Duodenal mucosa (tissue), 2 donors: Measurements from ENCODE around the gene PLOD2.

ENCODE experiments used
- H3K27ac ChIP-seq: one replicate; pipeline ENCODE4 v1.7.0; 2013; ENCODE audit warnings: low read depth, low read length
- H3K27me3 ChIP-seq, 2 donors: one replicate each; pipeline ENCODE4 v1.7.0; 2013; ENCODE audit warnings: low read length in 2 of 2, control low read depth in 1 of 2; ENCODE audit not compliant: insufficient read depth in 2 of 2, control insufficient read depth in 1 of 2
- H3K36me3 ChIP-seq, 2 donors: one replicate each; pipeline ENCODE4 v1.7.0; 2013; ENCODE audit warnings: low read length in 2 of 2, control low read depth in 1 of 2; ENCODE audit not compliant: insufficient read depth in 2 of 2, control insufficient read depth in 1 of 2
- H3K4me1 ChIP-seq, 2 donors: one replicate each; pipeline ENCODE4 v1.7.0; 2013; ENCODE audit warnings: low read length in 2 of 2, control low read depth in 1 of 2; ENCODE audit not compliant: insufficient read depth in 2 of 2, control insufficient read depth in 1 of 2
- H3K4me3 ChIP-seq, 2 donors: one replicate each; pipeline ENCODE4 v1.7.0; 2013; ENCODE audit warnings: low read length in 2 of 2, low read depth in 1 of 2
- H3K9ac ChIP-seq, 2 donors: one replicate each; pipeline ENCODE4 v1.7.0; 2013; ENCODE audit warnings: low read length in 2 of 2, low read depth in 1 of 2
- H3K9me3 ChIP-seq, 2 donors: one replicate each; pipeline ENCODE4 v1.7.0; 2013; ENCODE audit warnings: low read length in 2 of 2, control low read depth in 1 of 2; ENCODE audit not compliant: control insufficient read depth in 1 of 2

Gene PLOD2

DNA sequence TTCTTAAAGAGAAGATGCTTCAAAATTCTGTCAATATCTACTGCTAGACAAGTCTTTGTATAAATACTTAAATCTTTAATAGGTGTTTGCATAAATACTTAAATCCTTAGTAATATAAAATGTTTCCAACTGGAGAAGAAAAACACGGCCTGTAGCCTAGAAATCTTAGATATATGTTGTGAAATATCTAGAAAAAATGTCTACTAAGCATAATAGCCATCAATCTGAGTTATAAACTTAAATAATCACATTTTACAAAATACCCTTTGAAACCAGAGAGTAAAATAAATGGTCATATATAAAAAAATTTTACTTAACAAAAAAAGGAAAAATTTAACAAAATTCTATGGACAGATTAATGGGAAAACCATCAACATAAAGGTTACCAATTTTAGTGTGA lies 73.9 kb downstream of the PLOD2 start:
- Histone ChIP-seq H3K4me3 (no peak overlapping the region), H3K27ac (no peak overlapping the region), H3K27me3 (no peaks in the 10 kb centered on the region), H3K9ac (no peak overlapping the region), H3K4me1 (no peaks in the 10 kb centered on the region), H3K36me3 (no peaks in the 10 kb centered on the region), H3K9me3 (no peaks in the 10 kb centered on the region)

DNA sequence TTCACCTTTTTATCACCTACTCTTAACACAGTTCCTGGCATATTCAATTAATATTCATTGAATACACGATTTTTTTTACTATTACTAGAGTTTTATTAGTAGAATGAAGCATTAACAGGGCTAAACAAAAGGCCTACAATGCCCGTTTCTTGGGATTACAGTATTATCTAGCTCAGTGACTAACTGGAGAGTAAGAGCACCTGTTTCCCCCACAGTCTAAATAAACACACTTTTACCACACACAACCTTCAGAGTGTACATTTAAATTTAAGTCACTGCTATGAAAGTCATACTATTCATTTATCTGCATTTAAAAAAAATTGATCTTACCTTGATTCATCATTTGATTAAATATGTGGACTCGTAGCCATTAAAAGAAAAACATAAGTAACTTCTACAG lies 74.8 kb downstream of the PLOD2 start:
- H3K9me3 ChIP-seq, result no peaks in the 10 kb centered on the region
- H3K36me3 ChIP-seq, result no peaks in the 10 kb centered on the region
- no peaks in the 10 kb centered on the region for H3K27me3 ChIP-seq
- no peaks in the 10 kb centered on the region for H3K4me1 ChIP-seq
- no peak overlapping the region for H3K4me3 ChIP-seq
- no peak overlapping the region for H3K27ac ChIP-seq
- H3K9ac ChIP-seq, result no peak overlapping the region

DNA sequence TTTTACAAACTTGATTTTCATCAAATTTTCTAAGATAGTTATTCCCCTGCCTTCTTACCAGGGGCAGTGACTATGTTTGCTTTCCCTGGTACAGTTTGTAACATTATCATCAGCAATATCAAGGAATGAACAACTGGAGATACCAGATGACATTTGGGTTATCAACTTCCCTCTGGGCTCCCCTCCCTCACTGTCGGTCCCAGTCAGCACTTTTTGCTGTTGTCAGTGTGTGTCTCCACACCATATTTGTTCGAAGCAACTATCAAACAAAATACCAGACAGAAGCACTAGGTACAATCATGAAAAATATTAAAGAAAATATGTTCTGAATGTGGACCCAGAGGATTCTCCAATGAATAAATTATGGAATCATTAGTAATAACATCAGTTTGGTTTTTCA lies 75.3 kb downstream of the PLOD2 start:
- Histone ChIP-seq H3K27ac (no peak overlapping the region), H3K27me3 (no peaks in the 10 kb centered on the region), H3K9me3 (no peaks in the 10 kb centered on the region), H3K4me3 (no peak overlapping the region), H3K4me1 (no peaks in the 10 kb centered on the region), H3K9ac (no peak overlapping the region), H3K36me3 (no peaks in the 10 kb centered on the region)

DNA sequence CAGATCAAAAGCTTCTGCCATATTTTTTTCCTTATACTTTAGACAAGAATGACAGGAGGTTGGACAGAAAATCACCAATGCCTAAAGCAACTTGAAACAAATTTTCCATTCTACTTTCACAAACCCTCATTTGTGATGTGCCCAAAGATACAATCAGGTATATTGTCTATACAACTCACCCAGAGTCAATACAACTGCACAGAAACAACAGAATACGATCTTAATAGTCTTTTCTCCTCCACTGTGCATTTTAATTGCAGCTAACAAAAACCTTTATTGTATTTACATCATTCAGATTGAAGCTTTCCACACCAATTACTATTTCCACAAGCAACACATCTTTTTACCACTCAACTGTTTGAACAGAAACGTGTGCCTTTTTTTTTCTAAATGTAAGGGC lies 80.4 kb downstream of the PLOD2 start:
- H3K4me3 ChIP-seq, result no peak overlapping the region
- no peaks in the 10 kb centered on the region for H3K4me1 ChIP-seq
- no peaks in the 10 kb centered on the region for H3K27me3 ChIP-seq
- H3K9ac ChIP-seq, result no peak overlapping the region
- H3K36me3 ChIP-seq, result peaks cover 2% of the 10 kb centered on the region in 2 donors
- H3K9me3 ChIP-seq, result no peaks in the 10 kb centered on the region
- no peak overlapping the region for H3K27ac ChIP-seq

DNA sequence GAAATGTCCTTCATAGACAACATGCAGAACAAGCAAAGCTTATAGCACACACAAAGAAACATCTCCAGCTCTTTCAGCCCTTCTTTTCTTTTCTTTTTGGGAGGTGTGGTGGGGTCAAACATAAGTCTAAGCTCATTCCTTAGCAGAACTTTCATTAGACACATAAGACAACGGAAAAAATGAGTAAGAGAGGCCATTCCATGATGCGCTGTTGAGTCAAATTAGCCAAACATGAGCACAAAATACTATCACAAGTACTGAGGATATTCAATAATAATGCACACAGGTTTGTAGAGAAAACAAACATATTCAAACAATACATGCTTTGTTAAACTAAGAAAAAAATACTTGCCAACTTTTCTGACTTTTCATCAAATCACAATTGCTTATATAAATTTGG lies 83.0 kb downstream of the PLOD2 start:
- H3K9me3 ChIP-seq, result no peaks in the 10 kb centered on the region
- H3K4me1 ChIP-seq, result no peaks in the 10 kb centered on the region
- no peaks in the 10 kb centered on the region for H3K27me3 ChIP-seq
- no peak overlapping the region for H3K27ac ChIP-seq
- no peak overlapping the region for H3K4me3 ChIP-seq
- H3K36me3 ChIP-seq, result peaks cover 2% of the 10 kb centered on the region in 2 donors
- H3K9ac ChIP-seq, result no peak overlapping the region

DNA sequence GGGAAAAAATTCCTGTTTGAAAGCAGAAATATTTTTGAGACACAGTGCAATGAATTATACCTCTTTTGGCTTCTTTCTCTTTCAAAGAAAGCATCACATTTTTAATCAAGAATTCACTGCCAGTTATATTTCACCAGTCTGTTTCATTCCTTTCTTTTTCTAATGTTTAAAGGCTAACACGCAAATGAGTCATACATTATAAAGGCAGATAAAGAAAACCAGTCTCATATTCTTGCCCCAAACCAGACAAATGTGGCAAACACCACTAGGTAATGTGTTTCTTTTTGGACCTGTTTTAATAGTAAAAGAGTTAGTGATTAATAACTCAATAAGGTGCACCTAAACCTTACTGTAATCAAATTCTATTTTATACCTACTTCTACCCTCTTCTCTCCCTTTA lies 83.8 kb downstream of the PLOD2 start:
- Histone ChIP-seq H3K27me3 (no peaks in the 10 kb centered on the region), H3K9me3 (no peaks in the 10 kb centered on the region), H3K27ac (no peak overlapping the region), H3K4me3 (no peak overlapping the region), H3K9ac (no peak overlapping the region), H3K36me3 (peaks cover 2% of the 10 kb centered on the region in 2 donors), H3K4me1 (no peaks in the 10 kb centered on the region)

DNA sequence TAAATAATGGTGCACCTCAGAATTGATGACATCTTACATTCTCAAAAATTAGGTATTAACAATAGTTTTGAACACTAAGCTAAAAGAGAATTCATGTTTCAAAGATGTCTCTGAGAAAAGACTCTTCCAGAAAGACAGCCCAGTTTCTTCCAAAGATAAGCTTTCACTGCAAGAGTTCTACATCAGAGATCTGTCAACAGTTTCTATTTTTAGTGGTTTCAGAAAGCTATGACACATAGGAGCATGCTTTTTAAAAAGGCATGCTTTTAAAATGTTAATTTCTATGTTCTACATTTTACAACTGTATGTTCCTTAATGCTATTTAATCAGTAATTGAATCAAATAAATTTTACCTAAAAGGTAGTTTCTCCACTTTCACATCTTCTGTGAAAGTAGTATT lies 88.2 kb downstream of the PLOD2 start:
- Histone ChIP-seq H3K4me3 (no peak overlapping the region), H3K27me3 (no peaks in the 10 kb centered on the region), H3K36me3 (no peaks in the 10 kb centered on the region), H3K9me3 (no peaks in the 10 kb centered on the region), H3K27ac (no peak overlapping the region), H3K4me1 (no peaks in the 10 kb centered on the region), H3K9ac (no peak overlapping the region)

DNA sequence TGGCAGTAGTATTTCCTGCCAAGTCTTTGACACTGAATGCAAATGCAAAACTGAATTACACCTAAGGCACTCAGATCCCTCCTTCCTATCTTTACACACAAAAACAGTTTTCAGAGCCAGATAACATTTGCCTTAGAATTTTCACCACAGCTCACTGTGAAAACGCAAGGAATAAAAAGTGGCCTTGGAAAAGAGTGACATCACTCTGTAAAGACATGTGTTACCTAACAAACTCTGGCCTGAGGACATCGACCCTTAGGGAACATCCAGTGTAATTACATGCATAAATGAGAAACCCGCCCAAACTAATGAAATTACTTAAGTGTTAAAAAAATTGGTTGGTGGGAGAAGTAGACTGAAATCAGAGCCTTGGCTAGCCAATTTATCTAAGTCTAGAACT lies 88.9 kb downstream of the PLOD2 start:
- Histone ChIP-seq H3K4me3 (no peak overlapping the region), H3K27me3 (no peaks in the 10 kb centered on the region), H3K9ac (no peak overlapping the region), H3K27ac (no peak overlapping the region), H3K4me1 (no peaks in the 10 kb centered on the region), H3K9me3 (no peaks in the 10 kb centered on the region), H3K36me3 (no peaks in the 10 kb centered on the region)

DNA sequence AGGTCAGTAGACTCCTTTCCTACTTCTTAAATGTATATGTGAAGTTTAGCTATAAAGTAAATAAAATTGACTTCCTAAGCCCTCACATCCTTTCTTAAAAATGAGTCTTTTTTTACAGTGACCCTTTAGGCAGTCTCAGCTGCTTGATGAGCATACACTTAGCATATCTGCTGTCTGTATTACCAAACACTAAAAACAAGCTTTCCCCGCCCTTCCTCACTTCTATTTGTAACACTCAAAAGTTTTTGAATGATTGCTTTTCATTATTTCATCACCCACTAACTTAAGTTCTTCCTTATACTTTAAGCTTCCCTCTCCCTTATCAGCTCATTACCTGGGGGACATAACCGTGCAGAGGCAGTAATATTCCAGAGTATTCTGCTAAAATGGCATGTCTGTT lies 89.4 kb downstream of the PLOD2 start:
- H3K36me3 ChIP-seq, result no peaks in the 10 kb centered on the region
- no peaks in the 10 kb centered on the region for H3K27me3 ChIP-seq
- no peaks in the 10 kb centered on the region for H3K9me3 ChIP-seq
- H3K4me1 ChIP-seq, result no peaks in the 10 kb centered on the region
- no peak overlapping the region for H3K9ac ChIP-seq
- H3K4me3 ChIP-seq, result no peak overlapping the region
- H3K27ac ChIP-seq, result no peak overlapping the region

DNA sequence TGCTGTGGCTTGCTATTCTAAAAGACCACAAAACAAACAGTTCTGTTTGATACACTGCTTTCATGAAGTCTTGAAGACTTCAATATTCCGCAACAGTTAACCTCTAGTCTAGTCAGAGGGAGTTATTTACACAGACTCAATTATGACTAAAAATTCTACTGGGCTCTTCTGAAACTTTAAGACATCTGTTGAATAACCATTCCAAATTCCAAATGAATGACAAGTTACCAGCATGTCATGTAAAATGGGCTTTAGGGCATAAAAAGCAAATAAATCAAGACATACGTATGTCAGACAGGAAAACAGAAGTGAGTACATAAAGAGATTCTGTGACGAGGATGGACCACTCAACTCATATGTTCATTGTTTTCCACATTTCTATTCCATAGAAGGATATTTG lies 93.9 kb downstream of the PLOD2 start:
- H3K9ac ChIP-seq, result no peak overlapping the region
- no peaks in the 10 kb centered on the region for H3K27me3 ChIP-seq
- H3K4me1 ChIP-seq, result no peaks in the 10 kb centered on the region
- no peaks in the 10 kb centered on the region for H3K36me3 ChIP-seq
- no peak overlapping the region for H3K27ac ChIP-seq
- no peak overlapping the region for H3K4me3 ChIP-seq
- no peaks in the 10 kb centered on the region for H3K9me3 ChIP-seq

DNA sequence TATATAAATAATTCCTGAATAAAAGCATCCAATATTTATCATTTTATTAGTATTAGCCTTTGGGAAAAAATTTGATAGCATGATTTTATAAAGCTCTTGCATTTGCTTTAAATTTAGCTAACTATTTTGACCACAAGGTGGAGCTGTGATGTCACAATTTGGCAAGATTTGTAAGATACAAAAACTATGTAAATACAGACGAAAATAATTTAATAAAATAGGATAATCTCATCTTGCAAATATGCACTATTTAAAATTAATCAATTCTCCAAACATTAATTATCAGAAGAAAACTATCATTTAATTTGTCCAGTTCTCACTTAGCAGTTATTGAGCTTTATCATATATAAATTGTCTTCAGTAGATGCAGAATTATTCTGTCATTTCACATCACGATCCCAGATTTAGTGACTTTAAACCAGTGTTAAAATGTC lies 95.4 kb downstream of the PLOD2 start:
- no peaks in the 10 kb centered on the region for H3K9me3 ChIP-seq
- no peaks in the 10 kb centered on the region for H3K4me1 ChIP-seq
- no peak overlapping the region for H3K4me3 ChIP-seq
- no peaks in the 10 kb centered on the region for H3K36me3 ChIP-seq
- no peak overlapping the region for H3K9ac ChIP-seq
- H3K27ac ChIP-seq, result no peak overlapping the region
- H3K27me3 ChIP-seq, result no peaks in the 10 kb centered on the region
